ENCODE data around the gene CNTN4. TPM values are rescaled to one million over a fixed set of nuclear protein-coding genes. Genes with fewer than 3 reads are reported as not detected.
A peak's percentile ranks its signal among the peaks of the same experiment; 100 is the strongest.

The CNTN4 gene
- total RNA-seq, 1 donor from 2014 or later, result 5.2 TPM

DNA sequence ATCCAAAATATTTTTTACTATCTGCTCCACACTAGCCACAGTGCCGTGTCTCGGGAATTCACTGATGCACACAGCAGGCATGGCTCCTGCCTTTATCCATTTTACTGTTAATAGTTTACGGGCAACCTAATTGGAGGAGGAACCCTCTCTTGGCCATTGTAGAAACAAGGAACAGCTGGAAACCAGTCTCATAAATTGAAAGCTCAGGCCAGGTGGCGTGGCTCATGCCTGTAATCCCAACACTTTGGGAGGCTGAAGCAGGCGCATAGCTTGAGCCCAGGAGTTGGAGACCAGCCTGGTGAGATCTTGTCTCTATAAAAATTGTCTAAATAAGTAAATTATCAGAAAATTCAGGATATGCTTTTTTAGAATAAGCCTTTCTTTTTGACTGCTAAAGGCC, 972.5 kb downstream of the CNTN4 start:
- Histone ChIP-seq H4K20me1 (ENCODE audit: low read depth) (no peaks in the 10 kb centered on the region), H3K36me3 (no peaks in the 10 kb centered on the region), H3K4me2 (no peak overlapping the region), H3K4me1 (no peaks in the 10 kb centered on the region), H3K9ac (no peak overlapping the region), H3F3A (ENCODE audit: low read depth) (no peaks in the 10 kb centered on the region), H3K9me3 (ENCODE audit: low read depth) (no peaks in the 10 kb centered on the region), H3K27me3 (no peaks in the 10 kb centered on the region), H3K79me2 (ENCODE audit: low read depth) (no peaks in the 10 kb centered on the region), H2AFZ (replicated peaks) (no peak overlapping the region), H3K4me3 (no peak overlapping the region), H3K27ac (no peak overlapping the region)
- H3K27ac Mint-ChIP-seq, result no peak overlapping the region
- H3K4me1 Mint-ChIP-seq, result no peaks in the 10 kb centered on the region
- TF ChIP-seq EZH2phosphoT487 (IDR thresholded peaks at IDR 0.05) (no peak), CTCF (IDR thresholded peaks at IDR 0.05) (no peak)
- DNase-seq (ENCODE audit: low spot score), result peak; percentile 34
- no peak overlapping the region for H3K4me3 Mint-ChIP-seq
- H3K9me3 Mint-ChIP-seq, result no peaks in the 10 kb centered on the region
- peaks cover 2% of the 10 kb centered on the region for H3K27me3 Mint-ChIP-seq (ENCODE audit: insufficient read depth, low read depth)
- no peaks in the 10 kb centered on the region for H3K36me3 Mint-ChIP-seq

DNA sequence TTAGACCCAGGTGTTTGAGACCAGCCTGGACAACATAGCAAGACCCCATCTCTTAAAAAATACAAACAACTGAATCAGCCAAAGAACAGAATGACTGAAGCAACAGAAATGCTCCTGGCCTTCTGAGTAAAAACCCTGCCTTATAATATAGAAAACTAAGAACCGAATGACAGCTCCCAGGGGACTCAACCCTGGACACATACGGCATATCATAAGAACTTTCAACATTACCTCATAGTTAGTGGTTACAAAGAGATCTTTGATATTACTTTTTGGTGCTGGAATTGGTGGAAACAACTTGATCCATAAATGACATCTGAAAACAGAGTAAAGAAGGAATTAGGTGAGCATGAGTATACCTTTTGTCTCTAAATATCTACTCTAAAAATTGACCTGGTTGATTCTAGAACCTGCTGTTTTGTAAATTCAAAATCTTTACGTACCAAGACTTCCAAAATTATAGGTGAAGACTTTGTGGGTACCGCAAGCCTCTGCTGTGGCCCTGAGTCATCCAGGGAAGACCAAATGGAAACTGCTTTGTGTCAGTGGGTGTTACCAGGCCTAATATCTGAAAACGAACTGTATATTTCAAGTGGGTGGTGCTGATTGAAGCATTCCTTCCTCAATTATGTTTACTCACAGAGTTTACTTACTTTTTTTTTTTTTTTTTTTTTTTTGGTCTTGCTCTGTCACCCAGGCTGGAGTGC, 976.0 kb downstream of the CNTN4 start:
- H3K4me1 Mint-ChIP-seq, result peaks cover 7% of the 10 kb centered on the region
- H3K36me3 Mint-ChIP-seq, result no peaks in the 10 kb centered on the region
- no peak overlapping the region for H3K4me3 ChIP-seq
- H3K4me3 Mint-ChIP-seq, result no peak overlapping the region
- no peak overlapping the region for H3K27ac ChIP-seq
- H3K36me3 ChIP-seq, result no peaks in the 10 kb centered on the region
- no peaks in the 10 kb centered on the region for H4K20me1 ChIP-seq (ENCODE audit: low read depth)
- TF ChIP-seq CTCF (IDR thresholded peaks at IDR 0.05), result no peak
- no peak for TF ChIP-seq EZH2phosphoT487 (IDR thresholded peaks at IDR 0.05)
- TF ChIP-seq EZH2 (IDR thresholded peaks at IDR 0.05), result no peak
- no peak for DNase-seq (ENCODE audit: low spot score)
- H3F3A ChIP-seq (ENCODE audit: low read depth), result no peaks in the 10 kb centered on the region
- no peaks in the 10 kb centered on the region for H3K79me2 ChIP-seq (ENCODE audit: low read depth)
- peaks cover under 1% of the 10 kb centered on the region for H3K4me1 ChIP-seq
- no peaks in the 10 kb centered on the region for H3K9me3 Mint-ChIP-seq
- no peak overlapping the region for H3K9ac ChIP-seq
- H3K27ac Mint-ChIP-seq, result peak overlapping the region; percentile 21
- H3K9me3 ChIP-seq (ENCODE audit: low read depth), result no peaks in the 10 kb centered on the region
- peaks cover 6% of the 10 kb centered on the region for H3K27me3 Mint-ChIP-seq (ENCODE audit: insufficient read depth, low read depth)
- no peak overlapping the region for H2AFZ ChIP-seq (replicated peaks)
- H3K4me2 ChIP-seq, result no peak overlapping the region
- H3K27me3 ChIP-seq, result no peaks in the 10 kb centered on the region

DNA sequence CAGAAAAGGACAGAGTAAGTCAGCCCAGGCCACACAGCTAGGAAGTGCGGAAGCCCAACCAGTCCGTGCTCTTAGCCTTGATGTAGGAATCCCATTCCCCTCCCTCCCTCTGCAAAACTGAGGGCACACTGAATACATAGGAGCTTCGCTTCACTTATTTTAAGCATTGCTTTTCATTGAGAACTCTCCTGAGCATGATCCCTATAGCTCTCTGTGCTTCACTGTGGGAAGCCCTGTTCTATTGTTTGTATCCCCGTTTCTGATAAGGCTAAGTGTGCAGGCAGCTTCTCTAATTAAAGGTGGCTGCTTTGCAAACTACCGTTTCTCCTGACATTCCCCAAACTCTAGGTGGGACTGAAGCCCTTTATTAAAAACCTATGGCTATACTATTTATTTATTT, 981.6 kb downstream of the CNTN4 start:
- Histone ChIP-seq H3K79me2 (ENCODE audit: low read depth) (no peaks in the 10 kb centered on the region), H3K9ac (no peak overlapping the region), H3K27me3 (peaks cover 5% of the 10 kb centered on the region), H3K4me1 (peaks cover 21% of the 10 kb centered on the region), H3K9me3 (ENCODE audit: low read depth) (no peaks in the 10 kb centered on the region), H3F3A (ENCODE audit: low read depth) (peaks cover 16% of the 10 kb centered on the region), H4K20me1 (ENCODE audit: low read depth) (no peaks in the 10 kb centered on the region), H3K36me3 (no peaks in the 10 kb centered on the region), H3K4me2 (peak overlapping the region; percentile 51), H2AFZ (replicated peaks) (no peak overlapping the region), H3K4me3 (no peak overlapping the region), H3K27ac (no peak overlapping the region)
- TF ChIP-seq EZH2 (IDR thresholded peaks at IDR 0.05) (no peak), EZH2phosphoT487 (IDR thresholded peaks at IDR 0.05) (peak; percentile 80)
- Mint-ChIP-seq H3K27ac (peak overlapping the region; percentile 78), H3K27me3 (ENCODE audit: insufficient read depth, low read depth) (peaks cover 5% of the 10 kb centered on the region), H3K4me1 (peaks cover 26% of the 10 kb centered on the region), H3K4me3 (no peak overlapping the region), H3K36me3 (no peaks in the 10 kb centered on the region), H3K9me3 (no peaks in the 10 kb centered on the region)
- peak; percentile 73 for DNase-seq (ENCODE audit: low spot score)
